Measurements from ENCODE around the gene ZNF354C. TPM values are rescaled to one million over a fixed set of nuclear protein-coding genes. Genes with fewer than 3 reads are reported as not detected.
A peak's percentile ranks its signal among the peaks of the same experiment; 100 is the strongest.

The ZNF354C gene
- total RNA-seq, 1 experiment from 2014 or later, result 0.07 TPM

DNA sequence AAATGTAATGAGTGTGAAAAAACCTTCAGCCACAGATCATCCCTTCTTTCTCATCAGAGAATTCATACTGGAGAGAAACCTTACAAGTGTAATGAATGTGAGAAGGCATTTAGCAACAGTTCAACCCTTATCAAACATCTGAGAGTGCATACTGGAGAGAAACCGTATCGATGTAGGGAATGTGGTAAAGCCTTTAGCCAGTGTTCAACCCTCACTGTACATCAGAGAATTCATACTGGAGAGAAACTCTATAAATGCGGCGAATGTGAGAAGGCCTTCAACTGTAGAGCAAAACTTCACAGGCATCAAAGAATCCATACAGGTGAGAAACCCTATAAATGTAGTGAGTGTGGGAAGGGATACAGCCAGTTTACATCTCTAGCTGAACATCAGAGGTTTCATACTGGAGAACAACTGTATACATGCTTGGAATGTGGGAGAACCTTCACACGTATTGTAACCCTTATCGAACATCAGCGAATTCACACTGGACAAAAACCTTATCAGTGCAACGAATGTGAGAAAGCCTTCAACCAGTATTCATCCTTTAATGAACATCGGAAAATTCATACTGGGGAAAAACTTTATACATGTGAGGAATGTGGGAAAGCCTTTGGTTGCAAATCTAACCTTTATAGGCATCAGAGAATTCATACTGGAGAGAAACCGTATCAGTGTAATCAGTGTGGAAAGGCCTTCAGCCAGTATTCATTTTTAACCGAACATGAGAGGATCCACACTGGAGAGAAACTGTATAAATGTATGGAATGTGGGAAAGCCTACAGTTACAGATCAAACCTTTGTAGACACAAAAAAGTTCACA, 19.2 kb downstream of the ZNF354C start:
- Histone ChIP-seq H3K4me1 (ENCODE audit: control insufficient read depth in 1 of 2, insufficient read depth in 2 of 2, low read length in 2 of 2) (no peaks in the 10 kb centered on the region), H3K27ac (ENCODE audit: low read depth, low read length) (no peak overlapping the region), H3K9me2 (ENCODE audit: insufficient read depth) (no peaks in the 10 kb centered on the region), H3K27me3 (ENCODE audit: insufficient read depth, low read length) (no peaks in the 10 kb centered on the region), H3K36me3 (ENCODE audit: control insufficient read depth in 1 of 2, insufficient read depth in 2 of 2, low read length in 2 of 2) (no peaks in the 10 kb centered on the region), H3K9ac (ENCODE audit: low read length) (no peak overlapping the region), H2AFZ (ENCODE audit: low read depth, low read length, poor library complexity, severe bottlenecking) (no peak overlapping the region), H3K9me3 (ENCODE audit: control insufficient read depth in 1 of 2, insufficient read depth in 1 of 2, low read depth in 1 of 2, low read length in 2 of 2) (peaks cover 20 to 50% of the 10 kb centered on the region in 2 experiments; a peak in 3 of 4 replicates), H3K4me2 (ENCODE audit: low read length) (no peak overlapping the region), H3K4me3 (replicated peaks in 1 of 2; ENCODE audit: low read depth in 1 of 2, low read length in 2 of 2) (no peak overlapping the region), H4K20me1 (ENCODE audit: insufficient read depth) (no peaks in the 10 kb centered on the region), H3K79me2 (ENCODE audit: insufficient read depth, low read length) (no peaks in the 10 kb centered on the region)
- RAD21 ChIA-PET (ENCODE audit: low non-redundant PET in 1 of 2, low total read pairs in 2 of 2, uncharacterized antibody in 2 of 2, unreplicated experiment in 2 of 2), result no interaction called here
- CTCF ChIA-PET, result no interaction called here
- POLR2A ChIA-PET, result no interaction called here
- DNase-seq (ENCODE audit: low read depth, low spot score) (no peak), ATAC-seq (no peak)
- no peak for TF ChIP-seq EZH2 (IDR thresholded peaks at IDR 0.05)
- no peak for TF ChIP-seq SP1 (IDR thresholded peaks at IDR 0.05; ENCODE audit: low read depth)
- no peak for TF ChIP-seq POLR2AphosphoS5 (IDR thresholded peaks at IDR 0.05; ENCODE audit: low read depth, low read length)
- TF ChIP-seq SRF (IDR thresholded peaks at IDR 0.05; ENCODE audit: low read depth), result no peak
- peak; percentile 88 for TF ChIP-seq ZNF274 (IDR thresholded peaks at IDR 0.05; ENCODE audit: low read depth, low read length)
- BruUV-seq (replicated peaks), result no TSS peak
- intact Hi-C loops (cut with micrococcal nuclease), result no loop called here

DNA sequence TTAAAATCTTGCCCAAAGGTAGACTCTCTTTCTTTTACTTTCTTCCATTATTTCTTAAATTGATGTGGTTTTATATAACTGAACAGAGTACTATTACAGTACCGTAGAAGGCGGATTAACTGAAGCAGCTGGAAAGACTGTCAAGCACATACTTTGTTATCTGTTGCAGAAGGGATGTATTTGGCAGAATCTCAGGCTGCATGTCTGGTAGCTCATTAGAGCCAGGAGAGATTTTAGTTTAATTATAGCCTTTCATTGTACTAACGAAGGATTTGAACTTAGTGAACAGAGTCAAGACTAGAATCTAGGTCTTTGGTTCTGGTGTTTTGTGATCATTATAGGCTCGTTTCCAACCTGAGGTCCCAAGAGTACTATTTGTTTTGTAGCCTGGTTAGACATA, 20.6 kb downstream of the ZNF354C start:
- H3K36me3 ChIP-seq (ENCODE audit: control insufficient read depth in 1 of 2, insufficient read depth in 2 of 2, low read length in 2 of 2), result no peaks in the 10 kb centered on the region
- peaks cover 20 to 51% of the 10 kb centered on the region in 2 experiments; a peak in 3 of 4 replicates for H3K9me3 ChIP-seq (ENCODE audit: control insufficient read depth in 1 of 2, insufficient read depth in 1 of 2, low read depth in 1 of 2, low read length in 2 of 2)
- DNase-seq (ENCODE audit: low read depth, low spot score) (no peak), ATAC-seq (no peak)
- H3K79me2 ChIP-seq (ENCODE audit: insufficient read depth, low read length), result no peaks in the 10 kb centered on the region
- BruUV-seq (replicated peaks), result no TSS peak
- no peak overlapping the region for H2AFZ ChIP-seq (ENCODE audit: low read depth, low read length, poor library complexity, severe bottlenecking)
- no peak overlapping the region for H3K4me3 ChIP-seq (replicated peaks in 1 of 2; ENCODE audit: low read depth in 1 of 2, low read length in 2 of 2)
- no peaks in the 10 kb centered on the region for H4K20me1 ChIP-seq (ENCODE audit: insufficient read depth)
- no peaks in the 10 kb centered on the region for H3K4me1 ChIP-seq (ENCODE audit: control insufficient read depth in 1 of 2, insufficient read depth in 2 of 2, low read length in 2 of 2)
- CTCF ChIA-PET, result no interaction called here
- RAD21 ChIA-PET (ENCODE audit: low non-redundant PET in 1 of 2, low total read pairs in 2 of 2, uncharacterized antibody in 2 of 2, unreplicated experiment in 2 of 2), result no interaction called here
- TF ChIP-seq CEBPB (IDR thresholded peaks at IDR 0.05; ENCODE audit: low read depth) (no peak), TCF7L2 (IDR thresholded peaks at IDR 0.05; ENCODE audit: borderline replicate concordance, extremely low read depth, insufficient read depth, insufficient read length) (no peak), ZFX (IDR thresholded peaks at IDR 0.05) (no peak), JUND (IDR thresholded peaks at IDR 0.05) (no peak), EZH2phosphoT487 (IDR thresholded peaks at IDR 0.05; ENCODE audit: borderline replicate concordance) (no peak), POLR2A (IDR thresholded peaks at IDR 0.05; ENCODE audit: borderline replicate concordance, extremely low read depth, insufficient read depth, insufficient read length) (no peak), FOSL1 (IDR thresholded peaks at IDR 0.05; ENCODE audit: low read depth) (no peak), RAD21 (IDR thresholded peaks at IDR 0.05; ENCODE audit: low read depth) (no peak), ZNF274 (IDR thresholded peaks at IDR 0.05; ENCODE audit: low read depth, low read length) (no peak)
- TF ChIP-seq, protein P1, sequence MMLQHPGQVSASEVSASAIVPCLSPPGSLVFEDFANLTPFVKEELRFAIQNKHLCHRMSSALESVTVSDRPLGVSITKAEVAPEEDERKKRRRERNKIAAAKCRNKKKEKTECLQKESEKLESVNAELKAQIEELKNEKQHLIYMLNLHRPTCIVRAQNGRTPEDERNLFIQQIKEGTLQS (IDR thresholded peaks at IDR 0.05), result no peak
- POLR2A ChIA-PET, result no interaction called here
- no peaks in the 10 kb centered on the region for H3K27me3 ChIP-seq (ENCODE audit: insufficient read depth, low read length)
- H3K27ac ChIP-seq (ENCODE audit: low read depth, low read length), result no peak overlapping the region
- intact Hi-C loops (cut with micrococcal nuclease), result no loop called here
- no peaks in the 10 kb centered on the region for H3K9me2 ChIP-seq (ENCODE audit: insufficient read depth)
- H3K9ac ChIP-seq (ENCODE audit: low read length), result no peak overlapping the region
- no peak overlapping the region for H3K4me2 ChIP-seq (ENCODE audit: low read length)
